NK-92 treated with Interleukin-12 subunit alpha and Interleukin-12 subunit beta, amount 100 ng/mL, for 24 hours (cell line): ENCODE data around the gene FYB1.

Experiments used
- DNase-seq: peaks from one replicate; lab custom pipeline; 2025; lab: John Stamatoyannopoulos, UW

Gene FYB1

GRCh38 chr5:39158786-39159185 lies 60.6 kb downstream of the FYB1 start:
- no peak for DNase-seq

- no peak for DNase-seq
Measured at GRCh38 chr5:39158127-39158593, 61.2 kb downstream of the FYB1 start.

- no peak for DNase-seq
Measured at GRCh38 chr5:39157701-39158100, 61.7 kb downstream of the FYB1 start.

GRCh38 chr5:39156082-39156481 lies 63.3 kb downstream of the FYB1 start:
- no peak for DNase-seq

GRCh38 chr5:39151745-39152144 lies 67.6 kb downstream of the FYB1 start:
- no peak for DNase-seq

GRCh38 chr5:39149966-39150365 lies 69.4 kb downstream of the FYB1 start:
- no peak for DNase-seq

- no peak for DNase-seq
Measured at GRCh38 chr5:39148983-39149534, 70.3 kb downstream of the FYB1 start.

GRCh38 chr5:39146831-39147540 lies 72.4 kb downstream of the FYB1 start:
- no peak for DNase-seq

GRCh38 chr5:39143151-39143860 lies 76.1 kb downstream of the FYB1 start:
- DNase-seq: no peak

GRCh38 chr5:39140558-39141168 lies 78.7 kb downstream of the FYB1 start:
- no peak for DNase-seq

GRCh38 chr5:39138892-39139291 lies 80.5 kb downstream of the FYB1 start:
- no peak for DNase-seq

GRCh38 chr5:39137819-39138451 lies 81.4 kb downstream of the FYB1 start:
- no peak for DNase-seq

GRCh38 chr5:39137391-39137790 lies 82.0 kb downstream of the FYB1 start:
- no peak for DNase-seq

GRCh38 chr5:39132792-39133191 lies 86.6 kb downstream of the FYB1 start:
- no peak for DNase-seq

- DNase-seq: no peak
Measured at GRCh38 chr5:39132128-39132447, 87.3 kb downstream of the FYB1 start.

- DNase-seq: no peak
Measured at GRCh38 chr5:39131210-39132127, 87.9 kb downstream of the FYB1 start.

- DNase-seq: no peak
Measured at GRCh38 chr5:39130716-39131115, 88.6 kb downstream of the FYB1 start.

GRCh38 chr5:39121922-39122321 lies 97.4 kb downstream of the FYB1 start:
- DNase-seq: no peak

- no peak for DNase-seq
Measured at GRCh38 chr5:39121315-39121714, 98.0 kb downstream of the FYB1 start.

- no peak for DNase-seq
Measured at GRCh38 chr5:39120052-39120420, 99.3 kb downstream of the FYB1 start.

GRCh38 chr5:39119404-39120051 lies 99.8 kb downstream of the FYB1 start:
- no peak for DNase-seq
